Caki2 (cell line): Measurements from ENCODE around the gene CHCHD3. TPM values are rescaled to one million over a fixed set of nuclear protein-coding genes. Genes with fewer than 3 reads are reported as not detected.

Experiments used
- DNase-seq: peaks from one replicate; pipeline ENCODE4 v3.0.0-alpha.2; 2015; ENCODE audit warnings: low read depth
- in situ Hi-C: cut with HindIII; loops from 2 replicates; pipeline ENCODE4 v1.10.0; 2016; ENCODE audit warnings: low sequenced_read_pairs, low pct_unique_long_range_greater_than_20kb, mixed read lengths
- total RNA-seq: library from RNA; depleted of rRNA; stranded (reverse); fragments of >200 nt; shearing (Covaris generic); gene quantifications from 2 replicates; pipeline ENCODE4 v1.2.3, GENCODE V29; 2014; ENCODE audit warnings: low replicate concordance

CHCHD3 gene
- total RNA-seq, 1 experiment from 2014 or later, result 124 TPM

DNA sequence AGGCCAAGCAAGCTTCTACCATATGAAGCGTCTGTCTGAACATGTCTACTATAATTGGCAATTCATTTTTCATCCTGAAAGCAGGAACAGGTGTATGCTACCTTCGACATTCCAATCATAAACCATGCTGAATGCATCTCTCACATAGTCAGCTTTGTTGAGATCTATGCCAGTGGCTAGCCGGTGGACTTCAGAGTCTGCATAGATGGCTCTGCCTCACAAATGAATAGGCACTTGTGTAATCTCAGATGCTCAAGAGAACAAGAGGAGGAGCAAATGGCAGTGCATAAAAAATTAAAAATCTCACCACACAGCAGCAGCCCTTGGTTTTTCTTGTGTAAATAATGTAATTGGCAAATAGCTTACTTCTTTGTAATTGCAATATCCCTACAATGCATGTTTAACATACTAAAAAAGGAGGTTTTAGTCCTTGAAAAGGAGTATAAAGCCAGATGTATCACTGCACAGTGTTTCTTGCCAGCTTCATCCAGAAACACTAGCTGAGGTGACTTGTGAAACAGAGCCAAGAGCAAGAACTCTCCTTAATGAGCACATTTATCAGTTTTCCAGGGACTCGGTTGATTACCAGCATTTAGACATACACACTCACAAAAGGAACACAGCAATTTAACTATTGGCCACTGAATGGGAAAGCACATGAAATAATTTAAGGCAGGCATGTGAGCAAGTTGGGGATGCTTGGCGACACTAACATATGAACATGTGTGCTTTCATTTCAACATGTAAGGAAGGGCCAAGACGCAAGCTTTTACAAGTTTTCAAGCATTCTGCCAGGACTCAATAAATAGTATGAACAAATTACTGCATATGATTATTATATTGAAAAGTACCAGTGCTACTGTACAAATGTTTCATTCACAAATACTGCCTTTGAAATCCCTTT, 255.7 kb downstream of the CHCHD3 start:
- in situ Hi-C loops, result no loop called here
- DNase-seq, result no peak

DNA sequence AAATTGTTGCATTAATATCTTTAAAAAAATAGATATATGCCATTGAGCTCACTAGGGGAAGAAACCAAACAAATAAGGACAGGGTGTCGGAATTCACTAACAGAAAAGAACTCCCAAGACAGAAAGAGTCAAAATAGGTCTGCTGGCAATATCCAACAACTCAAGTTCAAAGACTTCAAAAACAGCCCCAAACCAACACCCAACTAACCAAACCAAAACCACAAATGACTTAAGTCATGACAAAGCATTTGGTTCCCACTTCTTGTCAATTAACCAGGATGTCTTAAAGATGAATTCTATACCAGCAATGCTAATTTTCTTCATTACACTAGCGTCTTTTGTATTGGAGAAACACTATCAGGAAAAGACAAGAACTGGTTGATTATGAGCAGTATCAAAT, 256.7 kb downstream of the CHCHD3 start:
- in situ Hi-C loops, result no loop called here

DNA sequence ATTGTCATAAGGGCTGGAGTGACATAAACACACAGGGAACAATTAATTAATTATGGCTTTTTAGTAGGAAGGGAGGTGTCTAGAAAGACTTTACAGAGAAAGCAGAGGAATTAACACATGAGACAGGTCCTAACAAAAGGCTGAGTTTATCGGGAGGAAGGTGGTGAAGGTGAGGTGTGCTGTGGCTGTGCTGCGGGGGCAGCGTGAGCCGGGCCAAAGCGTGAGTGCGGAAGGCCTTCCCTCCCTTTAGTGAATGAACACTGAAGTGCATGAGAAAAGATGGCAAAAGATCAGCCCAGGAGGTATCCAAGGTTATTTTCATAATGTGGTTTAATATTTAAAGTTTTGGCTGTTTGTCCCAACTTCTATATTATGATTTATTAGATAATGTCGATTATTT, 262.2 kb downstream of the CHCHD3 start:
- no peak for DNase-seq
- in situ Hi-C loops, result no loop called here

More for the DNA sequence above, 256.7 kb downstream of the CHCHD3 start:
- DNase-seq, result no peak

DNA sequence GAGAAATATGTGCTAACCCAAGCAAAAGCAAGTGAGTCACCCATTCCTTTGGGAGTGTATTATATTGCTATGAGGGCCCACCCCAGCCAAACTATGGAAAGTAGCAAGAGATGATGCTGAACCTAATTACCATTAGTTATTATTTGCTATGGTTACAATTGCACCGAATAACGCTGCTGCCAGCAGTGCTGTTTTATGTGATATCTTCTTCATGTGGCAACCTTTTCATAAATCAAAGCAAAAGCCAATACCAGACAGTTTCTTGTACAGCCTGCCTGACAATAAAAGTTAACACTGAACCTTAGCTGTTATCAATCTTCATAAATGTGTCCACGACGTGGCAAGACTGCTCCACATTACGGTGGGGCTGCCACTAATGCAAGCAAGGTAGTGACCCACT, 263.9 kb downstream of the CHCHD3 start:
- in situ Hi-C loops, result no loop called here
- DNase-seq, result no peak

DNA sequence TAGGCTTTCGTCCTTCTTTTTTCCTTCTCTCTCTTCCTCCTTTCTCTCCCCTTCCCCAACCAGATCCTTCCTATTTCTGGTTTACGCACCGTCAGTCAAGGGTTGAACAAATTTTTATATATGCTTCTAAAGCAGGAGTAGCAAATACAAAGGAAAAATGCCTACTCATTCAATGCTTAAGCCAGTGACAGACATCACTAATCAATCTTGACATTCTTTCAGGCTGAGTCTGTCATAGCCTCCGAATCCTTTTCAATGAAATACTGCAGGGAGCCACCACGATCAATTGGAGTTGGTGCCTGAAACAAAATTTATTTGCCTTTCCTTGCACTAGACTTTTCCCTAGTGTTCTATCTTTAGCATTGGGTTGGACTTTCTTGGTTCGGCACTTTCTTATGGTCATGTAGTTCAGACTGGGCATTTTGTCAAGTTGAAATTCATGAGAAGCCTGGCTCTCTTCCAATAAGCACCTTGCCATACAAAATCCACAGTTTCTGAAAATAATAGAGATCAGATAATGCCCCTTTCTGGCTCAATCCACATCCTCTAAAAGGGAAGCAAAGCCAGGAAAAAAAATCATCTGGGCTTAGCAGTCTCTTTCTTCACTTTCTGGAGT, 266.1 kb downstream of the CHCHD3 start:
- peak; percentile 39 for DNase-seq

DNA sequence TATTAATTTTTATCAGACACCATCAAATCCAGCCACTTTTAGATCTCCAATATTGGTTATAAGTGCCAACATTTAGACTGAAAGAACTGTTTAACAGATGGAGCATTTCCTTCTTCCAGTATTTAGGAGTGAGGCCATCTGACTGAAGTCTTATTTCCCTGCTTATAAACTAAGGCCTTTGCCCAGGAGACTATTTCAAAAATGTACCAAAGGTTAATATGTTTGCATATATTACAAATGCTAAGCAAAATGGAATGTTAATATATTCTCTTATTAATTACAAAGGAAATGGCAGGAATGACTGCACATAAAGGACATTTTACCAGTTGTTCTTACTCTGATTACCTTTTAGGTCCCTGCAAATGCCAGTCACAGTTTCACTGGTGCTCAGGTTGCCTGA, 266.8 kb downstream of the CHCHD3 start:
- in situ Hi-C loops, result no loop called here
- DNase-seq, result no peak

More for the DNA sequence above, 266.1 kb downstream of the CHCHD3 start:
- in situ Hi-C loops, result no loop called here

DNA sequence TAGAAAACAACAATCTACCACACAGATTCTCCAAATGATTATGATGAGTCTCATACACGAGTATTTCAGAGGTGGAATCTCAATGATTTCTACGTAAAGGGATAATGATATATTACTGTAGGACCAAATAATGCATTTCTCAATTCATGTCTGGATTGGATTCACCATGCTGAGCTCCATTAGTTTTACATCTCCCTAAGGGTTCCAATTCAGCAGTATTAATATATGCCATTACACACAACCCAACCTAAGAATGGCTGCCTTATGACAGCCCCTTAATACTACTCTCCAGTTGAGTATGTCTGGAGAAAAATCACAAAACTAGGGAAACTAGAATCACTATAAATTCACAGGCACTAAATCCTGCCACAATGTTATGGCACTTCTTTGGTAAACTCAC, 271.3 kb downstream of the CHCHD3 start:
- in situ Hi-C loops, result no loop called here

DNA sequence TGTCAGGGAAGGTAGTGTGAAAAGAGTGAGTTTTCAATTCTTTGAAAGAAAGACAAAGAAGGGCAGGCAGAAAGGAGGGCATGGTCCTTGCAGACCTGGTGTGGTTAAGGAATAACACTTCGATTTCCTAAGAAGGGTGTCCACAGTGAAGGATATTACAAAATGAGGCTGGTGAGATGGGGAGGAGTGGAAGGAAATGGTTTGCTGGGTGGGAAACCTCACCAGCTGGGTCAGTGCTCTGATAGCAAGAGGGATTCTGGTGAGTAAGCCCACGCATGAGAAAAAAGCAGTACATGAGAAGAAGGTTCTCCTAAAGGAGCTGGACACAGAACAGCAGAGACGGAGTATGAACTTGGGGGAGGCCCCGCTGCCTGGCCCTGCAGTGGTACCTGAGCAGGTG, 275.1 kb downstream of the CHCHD3 start:
- no peak for DNase-seq
- in situ Hi-C loops, result no loop called here

More for the DNA sequence above, 271.3 kb downstream of the CHCHD3 start:
- DNase-seq, result no peak

DNA sequence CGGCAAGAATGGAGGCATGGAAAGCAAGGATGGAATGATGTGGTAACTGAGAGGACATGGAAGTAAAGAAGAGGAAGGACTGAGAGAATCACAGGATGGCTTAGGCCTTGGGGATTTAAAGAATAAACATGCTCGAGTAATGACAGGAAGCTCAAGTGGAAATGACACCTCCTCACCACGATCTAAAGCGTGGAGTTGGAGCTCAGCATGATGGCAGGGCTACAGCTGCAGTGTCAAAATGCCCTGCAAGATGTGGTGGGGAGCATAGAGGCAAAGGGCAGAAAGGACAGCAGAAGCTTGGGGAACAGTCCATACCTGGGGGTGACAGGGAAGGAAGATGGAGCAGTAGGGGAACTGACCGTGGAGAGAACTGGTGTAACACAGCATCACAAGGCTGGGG, 276.1 kb downstream of the CHCHD3 start:
- in situ Hi-C loops, result no loop called here
- DNase-seq, result no peak

DNA sequence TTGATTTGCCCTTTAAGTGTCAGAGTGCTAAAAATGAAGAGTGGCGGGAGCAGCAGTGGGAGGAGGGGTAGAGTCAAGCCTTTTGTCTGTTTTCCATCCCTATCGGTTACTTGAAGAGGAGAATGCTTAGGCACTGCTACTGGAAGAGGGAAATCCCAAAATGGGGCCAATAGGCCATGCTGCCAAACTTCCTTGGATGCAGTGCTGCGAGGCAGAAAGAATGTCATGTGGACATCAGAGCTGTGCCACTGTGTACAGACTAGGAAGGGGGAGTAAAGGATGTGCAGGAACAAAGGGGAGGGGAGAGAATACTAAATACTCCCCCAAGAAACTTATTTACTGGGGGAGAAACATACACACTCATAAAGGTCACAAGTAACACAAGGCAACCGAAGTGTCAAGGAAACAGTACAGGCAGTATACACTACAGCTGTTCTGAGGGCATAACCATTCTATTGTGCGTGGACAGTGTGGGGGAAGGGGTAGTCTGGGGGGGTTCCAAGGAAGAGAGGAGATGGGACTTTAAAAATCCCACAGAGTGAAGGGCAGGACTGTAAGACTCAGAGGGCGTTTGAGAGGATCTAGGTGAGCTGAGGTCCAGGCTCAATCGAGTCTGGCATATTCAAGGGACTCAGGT, 276.9 kb downstream of the CHCHD3 start:
- in situ Hi-C loops, result no loop called here
- DNase-seq, result no peak

DNA sequence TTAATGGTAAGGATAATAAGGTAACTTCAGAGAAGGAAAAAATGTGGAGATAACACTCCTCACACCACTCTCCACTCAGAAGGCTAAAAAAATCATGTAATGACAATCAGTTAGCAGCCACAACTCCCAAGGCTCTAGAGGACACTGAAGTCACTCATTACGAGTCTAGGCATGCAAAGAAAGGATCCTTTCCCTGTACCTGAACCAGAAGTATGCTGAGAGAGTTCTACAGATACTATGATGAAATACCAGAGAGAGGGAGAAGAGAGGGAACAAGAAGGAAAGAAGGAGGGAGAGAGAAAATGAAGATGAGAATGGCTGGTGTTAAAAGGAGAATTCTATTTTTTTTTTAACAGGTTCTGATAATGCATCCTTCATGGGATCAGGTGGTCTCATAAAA, 281.4 kb downstream of the CHCHD3 start:
- DNase-seq, result no peak
- in situ Hi-C loops, result no loop called here

DNA sequence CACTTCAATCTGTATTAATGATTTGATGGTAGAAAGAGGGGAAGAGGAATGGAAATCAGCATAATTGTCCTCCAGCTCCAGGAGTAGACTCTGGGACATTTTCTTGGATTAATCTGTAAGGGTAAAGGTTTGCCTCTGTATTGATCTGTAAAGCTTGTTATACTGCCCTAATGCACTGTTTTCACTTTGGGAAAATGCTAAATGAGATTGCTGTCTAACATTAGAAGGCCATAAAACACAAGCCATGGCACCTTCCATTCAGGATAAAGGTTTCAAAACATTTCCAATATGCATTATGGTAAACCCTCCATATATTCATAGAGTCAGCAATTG, 282.8 kb downstream of the CHCHD3 start:
- in situ Hi-C loops, result no loop called here
- DNase-seq, result no peak

DNA sequence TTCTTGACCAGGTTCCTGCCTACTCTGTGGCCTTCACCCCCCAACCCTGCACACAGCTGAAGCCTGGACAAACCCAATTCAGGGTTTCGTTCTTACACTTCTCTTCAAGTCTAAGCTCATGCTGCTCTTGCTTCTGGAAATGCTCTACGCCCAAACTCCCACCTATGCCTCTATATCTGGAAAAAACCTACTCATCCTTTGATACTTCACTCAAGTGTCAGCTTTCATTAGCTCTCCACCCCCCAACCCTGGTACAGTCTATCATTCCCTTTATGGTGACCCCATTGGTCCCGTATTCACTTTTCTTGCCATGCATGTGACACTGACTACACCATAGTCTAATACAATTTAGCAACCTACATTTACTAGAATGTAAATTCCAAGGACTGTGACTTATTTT, 284.7 kb downstream of the CHCHD3 start:
- no peak for DNase-seq
- in situ Hi-C loops, result no loop called here

DNA sequence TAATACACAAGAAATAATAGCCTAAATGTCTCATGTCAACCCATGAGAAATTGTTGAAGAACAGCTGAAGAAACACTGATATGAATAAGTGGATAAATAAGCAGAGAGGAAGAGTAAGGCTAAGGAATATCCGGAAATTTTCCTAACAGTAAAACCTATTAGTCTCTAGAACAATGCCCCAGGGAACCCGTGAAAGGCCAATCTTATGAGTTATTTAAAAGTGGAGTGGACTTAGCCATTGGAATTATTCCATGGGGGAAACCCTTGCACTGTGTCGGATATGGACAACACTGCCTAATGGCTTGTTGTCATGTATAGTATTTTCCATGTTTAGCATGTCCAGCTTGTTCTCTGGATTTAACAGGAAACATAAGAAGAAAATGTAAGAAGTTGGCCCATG, 288.4 kb downstream of the CHCHD3 start:
- DNase-seq, result no peak
- in situ Hi-C loops, result no loop called here

DNA sequence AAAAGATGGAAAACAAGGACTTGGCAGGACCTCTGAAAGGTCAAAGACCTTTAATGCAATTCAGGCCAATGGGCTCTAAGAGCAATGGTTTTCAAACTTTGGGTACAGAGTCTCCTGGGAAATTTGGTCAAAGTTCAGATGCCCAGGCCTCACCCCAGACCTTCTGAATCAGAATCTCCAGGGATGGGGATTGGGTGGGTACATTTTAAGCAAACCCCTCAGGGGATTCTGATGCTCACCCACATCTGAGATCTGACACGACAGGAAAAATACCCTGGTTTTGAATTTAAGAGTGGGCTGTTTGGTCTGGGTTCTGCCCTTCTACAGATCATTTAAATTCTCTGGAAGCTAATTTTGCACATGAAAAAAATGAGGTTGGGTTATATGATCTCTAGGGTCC, 290.9 kb downstream of the CHCHD3 start:
- DNase-seq, result no peak
- in situ Hi-C loops, result no loop called here

DNA sequence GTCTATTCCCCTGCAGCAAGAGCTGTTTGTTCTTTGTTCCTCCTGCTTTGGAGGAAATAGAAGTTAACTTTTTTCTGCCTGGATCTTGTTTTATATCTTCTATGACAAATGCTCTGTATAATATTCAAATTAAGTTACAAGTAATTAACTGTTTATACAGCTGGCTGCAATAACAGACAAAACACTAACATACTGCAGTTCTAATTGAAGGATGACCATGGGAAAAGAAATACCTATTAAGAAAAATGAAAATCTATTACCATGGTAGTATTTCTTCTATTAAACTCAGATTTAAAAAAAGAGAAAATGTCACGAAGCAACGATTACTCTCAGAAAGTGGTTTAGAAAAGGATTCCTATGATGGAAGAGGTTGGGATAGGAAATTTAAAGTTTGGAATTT, 291.8 kb downstream of the CHCHD3 start:
- no peak for DNase-seq
- in situ Hi-C loops, result no loop called here

DNA sequence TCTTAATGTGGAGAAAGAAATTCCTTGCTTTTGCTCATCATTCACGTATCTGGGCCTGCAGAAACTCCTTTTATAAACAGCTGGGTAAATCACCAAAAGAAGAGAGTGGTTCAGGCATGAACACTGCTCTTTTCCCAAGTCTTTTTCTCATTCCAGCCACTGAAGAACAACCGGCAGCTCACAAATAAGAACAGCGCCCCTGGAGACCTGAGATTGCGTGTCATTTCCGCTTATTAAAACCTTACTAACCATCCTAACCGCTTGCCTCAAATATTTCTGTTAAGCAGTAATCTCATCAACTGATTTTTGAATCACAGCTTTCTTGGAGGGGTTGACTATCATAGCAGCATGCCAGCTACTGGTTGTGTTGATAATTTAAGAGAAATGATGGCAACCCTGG, 292.6 kb downstream of the CHCHD3 start:
- DNase-seq, result no peak
- in situ Hi-C loops, result no loop called here

DNA sequence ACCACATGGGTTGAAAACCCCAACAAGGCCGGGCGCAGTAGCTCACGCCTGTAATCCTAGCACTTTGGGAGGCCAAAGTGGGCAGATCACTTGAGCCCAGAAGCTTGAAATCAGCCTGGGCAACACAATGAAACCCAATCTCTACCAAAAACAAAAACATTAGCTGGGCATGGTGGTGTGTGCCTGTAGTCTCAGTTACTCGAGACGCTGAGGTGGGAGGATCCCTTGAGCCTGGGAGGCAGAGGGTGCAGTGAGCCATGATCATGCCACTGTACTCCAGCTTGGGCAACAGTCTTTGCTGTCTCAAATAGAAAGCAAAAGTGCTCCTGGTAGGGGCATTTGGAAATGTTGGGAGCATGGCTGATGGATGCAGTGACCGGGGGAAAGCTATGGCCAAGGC, 296.0 kb downstream of the CHCHD3 start:
- no peak for DNase-seq
- in situ Hi-C loops, result no loop called here

DNA sequence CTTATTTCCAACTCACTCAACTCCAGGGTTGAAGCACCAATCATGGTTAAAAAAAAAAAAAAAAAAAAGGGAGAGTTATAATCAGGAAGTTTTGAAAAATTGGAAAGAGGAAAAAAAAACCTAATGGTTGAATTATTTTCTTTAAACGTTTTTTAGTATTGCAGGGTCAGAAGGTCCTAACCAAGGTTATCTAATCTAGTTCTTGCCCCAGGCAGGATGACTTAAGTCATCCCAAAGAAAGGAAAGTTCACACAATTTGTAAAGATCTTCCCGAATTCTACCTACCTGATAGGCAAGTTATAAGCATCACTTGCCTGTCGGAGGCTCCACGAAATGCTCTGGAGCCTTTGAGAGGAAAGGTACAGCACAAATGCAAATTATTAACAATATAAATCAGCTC, 297.5 kb downstream of the CHCHD3 start:
- no peak for DNase-seq
- in situ Hi-C loops, result no loop called here
